GM04504 (cell line): ENCODE data around the gene FOXP1.

Source experiments
- DNase-seq: peaks from one replicate; pipeline ENCODE4 v3.0.0-alpha.2; 2012; ENCODE audit warnings: low read depth

FOXP1 gene

GRCh38 chr3:71586810-71587242 is 3.3 kb upstream of the FOXP1 start:
- DNase-seq, result no peak

- no peak for DNase-seq
Measured at GRCh38 chr3:71585887-71586809, 2.6 kb upstream of the FOXP1 start.

- DNase-seq, result no peak
Measured at GRCh38 chr3:71585131-71585530, 1.6 kb upstream of the FOXP1 start.

- no peak for DNase-seq
Measured at GRCh38 chr3:71584394-71585011, 975 bp upstream of the FOXP1 start.

GRCh38 chr3:71582612-71583565 is 639 bp downstream of the FOXP1 start:
- no peak for DNase-seq

- DNase-seq, result no peak
Measured at GRCh38 chr3:71582036-71582611, 1.4 kb downstream of the FOXP1 start.

GRCh38 chr3:71581457-71582035 is 2.0 kb downstream of the FOXP1 start:
- no peak for DNase-seq

GRCh38 chr3:71580636-71581456 is 2.7 kb downstream of the FOXP1 start:
- no peak for DNase-seq

GRCh38 chr3:71579935-71580406 is 3.6 kb downstream of the FOXP1 start:
- no peak for DNase-seq

- no peak for DNase-seq
Measured at GRCh38 chr3:71579326-71579934, 4.1 kb downstream of the FOXP1 start.

GRCh38 chr3:71578054-71578751 is 5.3 kb downstream of the FOXP1 start:
- no peak for DNase-seq

GRCh38 chr3:71577011-71577410 is 6.5 kb downstream of the FOXP1 start:
- no peak for DNase-seq

- no peak for DNase-seq
Measured at GRCh38 chr3:71575433-71575832, 8.1 kb downstream of the FOXP1 start.

- no peak for DNase-seq
Measured at GRCh38 chr3:71573181-71573580, 10.3 kb downstream of the FOXP1 start.

- no peak for DNase-seq
Measured at GRCh38 chr3:71570546-71570945, 13.0 kb downstream of the FOXP1 start.

GRCh38 chr3:71568207-71568606 is 15.3 kb downstream of the FOXP1 start:
- DNase-seq, result no peak

GRCh38 chr3:71566776-71567175 is 16.8 kb downstream of the FOXP1 start:
- DNase-seq, result no peak

- no peak for DNase-seq
Measured at GRCh38 chr3:71565976-71566375, 17.6 kb downstream of the FOXP1 start.

- DNase-seq, result no peak
Measured at GRCh38 chr3:71565316-71565715, 18.2 kb downstream of the FOXP1 start.
